AG04450 (cell line): Measurements from ENCODE around the gene KCNG3. TPM values are rescaled to one million over a fixed set of nuclear protein-coding genes. Genes with fewer than 3 reads are reported as not detected.

Source experiments
- CTCF ChIA-PET: fragments of 300-600, 350-600 bp; formaldehyde crosslinking; extraction: SDS; loops from one replicate; lab custom pipeline; 2022; ENCODE audit warnings: antibody characterized with exemption, inconsistent platforms; lab: Charles Lee
- POLR2A ChIA-PET: fragments of 350-600 bp; formaldehyde crosslinking; extraction: SDS; loops from one replicate; lab custom pipeline; 2021; ENCODE audit warnings: antibody characterized with exemption, inconsistent platforms; lab: Yijun Ruan, JAX
- DNase-seq: peaks from one replicate; pipeline ENCODE4 v3.0.0-alpha.2; 2011; ENCODE audit warnings: low read depth, low spot score
- H3K27ac ChIP-seq: one replicate; pipeline ENCODE4 v1.5.1; 2012; ENCODE audit warnings: low read depth, low read length, control low read depth
- H3K27me3 ChIP-seq: one replicate; pipeline ENCODE4 v1.6.0; 2012; ENCODE audit warnings: low read length; ENCODE audit not compliant: control insufficient read depth, insufficient read depth
- H3K4me3 ChIP-seq: 2 replicates; pipeline ENCODE4 v1.5.1; 2011; ENCODE audit warnings: mild to moderate bottlenecking, low read depth, low read length, control low read depth
- H3K9me3 ChIP-seq: 2 replicates; pipeline ENCODE4 v1.5.1; 2012; ENCODE audit warnings: low read length; ENCODE audit not compliant: control insufficient read depth, insufficient read depth
- polyA plus RNA-seq: library from polyadenylated mRNA; depleted of rRNA; stranded (reverse); fragments of >200 nt; gene quantifications from 2 replicates; pipeline ENCODE4 v1.2.3, GENCODE V29; 2011
- TF ChIP-seq, protein P1 (sequence below): IDR thresholded peaks from 2 replicates; pipeline ENCODE4 v1.5.1; 2011; ENCODE audit warnings: low read depth, low read length, control low read depth, inconsistent platforms

The KCNG3 gene
- polyA plus RNA-seq, 1 experiment = not detected

DNA sequence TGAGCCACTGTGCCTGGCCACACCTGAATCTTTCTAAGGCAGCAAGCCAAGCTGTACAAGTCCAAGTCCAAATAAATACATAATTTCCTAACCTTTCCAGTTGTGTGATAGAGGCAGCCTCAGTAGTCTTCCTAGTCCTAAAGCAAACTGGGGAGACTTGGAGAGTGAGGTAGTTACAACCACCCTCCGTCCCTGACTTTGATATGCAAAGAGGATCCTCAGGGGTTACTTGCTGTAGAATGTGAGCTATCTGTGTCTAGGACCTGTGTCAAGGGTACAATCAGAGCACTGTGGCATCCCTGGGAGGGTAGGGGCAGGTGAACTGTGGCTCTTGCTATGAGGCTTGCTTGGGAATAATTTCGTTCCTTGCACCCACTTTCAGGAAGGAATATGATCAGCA is 28.3 kb upstream of the KCNG3 start:
- no peak for DNase-seq
- no peaks in the 10 kb centered on the region for H3K27me3 ChIP-seq

DNA sequence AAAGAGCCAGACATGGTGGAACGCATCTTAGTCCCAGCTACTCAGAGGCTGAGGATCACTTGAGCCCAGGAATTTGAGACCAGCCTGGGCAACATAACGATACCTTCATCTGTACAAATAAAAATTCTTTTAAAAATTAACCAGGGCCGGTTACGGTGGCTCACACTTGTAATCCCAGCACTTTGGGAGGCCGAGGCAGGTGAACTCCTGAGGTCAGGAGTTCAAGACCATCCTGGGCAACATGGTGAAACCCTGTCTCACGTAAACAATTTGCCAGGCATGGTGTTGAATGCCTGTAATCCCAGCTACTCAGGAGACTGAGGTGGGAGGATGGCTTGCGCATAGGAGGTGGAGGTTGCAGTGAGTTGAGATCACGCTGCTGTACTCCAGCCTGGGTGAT is 25.8 kb upstream of the KCNG3 start:
- no peak overlapping the region for H3K27ac ChIP-seq
- ChIA-PET POLR2A (no interaction called here), CTCF (no interaction called here)
- TF ChIP-seq, protein P1, sequence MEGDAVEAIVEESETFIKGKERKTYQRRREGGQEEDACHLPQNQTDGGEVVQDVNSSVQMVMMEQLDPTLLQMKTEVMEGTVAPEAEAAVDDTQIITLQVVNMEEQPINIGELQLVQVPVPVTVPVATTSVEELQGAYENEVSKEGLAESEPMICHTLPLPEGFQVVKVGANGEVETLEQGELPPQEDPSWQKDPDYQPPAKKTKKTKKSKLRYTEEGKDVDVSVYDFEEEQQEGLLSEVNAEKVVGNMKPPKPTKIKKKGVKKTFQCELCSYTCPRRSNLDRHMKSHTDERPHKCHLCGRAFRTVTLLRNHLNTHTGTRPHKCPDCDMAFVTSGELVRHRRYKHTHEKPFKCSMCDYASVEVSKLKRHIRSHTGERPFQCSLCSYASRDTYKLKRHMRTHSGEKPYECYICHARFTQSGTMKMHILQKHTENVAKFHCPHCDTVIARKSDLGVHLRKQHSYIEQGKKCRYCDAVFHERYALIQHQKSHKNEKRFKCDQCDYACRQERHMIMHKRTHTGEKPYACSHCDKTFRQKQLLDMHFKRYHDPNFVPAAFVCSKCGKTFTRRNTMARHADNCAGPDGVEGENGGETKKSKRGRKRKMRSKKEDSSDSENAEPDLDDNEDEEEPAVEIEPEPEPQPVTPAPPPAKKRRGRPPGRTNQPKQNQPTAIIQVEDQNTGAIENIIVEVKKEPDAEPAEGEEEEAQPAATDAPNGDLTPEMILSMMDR = no peak
- H3K27me3 ChIP-seq = no peaks in the 10 kb centered on the region
- no peak overlapping the region for H3K4me3 ChIP-seq
- DNase-seq = no peak
- no peaks in the 10 kb centered on the region for H3K9me3 ChIP-seq

More for the DNA sequence above, 28.3 kb upstream of the KCNG3 start:
- Histone ChIP-seq H3K9me3 (no peaks in the 10 kb centered on the region), H3K27ac (no peak overlapping the region), H3K4me3 (no peak overlapping the region)
- ChIA-PET CTCF (no interaction called here), POLR2A (no interaction called here)
- TF ChIP-seq, protein P1 = no peak

- DNase-seq = no peak
- no peaks in the 10 kb centered on the region for H3K27me3 ChIP-seq
- H3K4me3 ChIP-seq = no peak overlapping the region
- TF ChIP-seq, protein P1 = no peak
- POLR2A ChIA-PET = interaction anchor here (0.6 kb wide), 1 partner anchor 122 kb away, joined by 5 read pairs; no protein-coding TSS in a partner anchor
- no peak overlapping the region for H3K27ac ChIP-seq
- CTCF ChIA-PET = interaction anchor here (0.8 to 1.2 kb wide), 2 partner anchors 21 to 293 kb away, joined by 3 read pairs; no protein-coding TSS in a partner anchor
- H3K9me3 ChIP-seq = no peaks in the 10 kb centered on the region
These were observed 22.7 kb upstream of the KCNG3 start for GRCh38 chr2:42516418-42516901.

DNA sequence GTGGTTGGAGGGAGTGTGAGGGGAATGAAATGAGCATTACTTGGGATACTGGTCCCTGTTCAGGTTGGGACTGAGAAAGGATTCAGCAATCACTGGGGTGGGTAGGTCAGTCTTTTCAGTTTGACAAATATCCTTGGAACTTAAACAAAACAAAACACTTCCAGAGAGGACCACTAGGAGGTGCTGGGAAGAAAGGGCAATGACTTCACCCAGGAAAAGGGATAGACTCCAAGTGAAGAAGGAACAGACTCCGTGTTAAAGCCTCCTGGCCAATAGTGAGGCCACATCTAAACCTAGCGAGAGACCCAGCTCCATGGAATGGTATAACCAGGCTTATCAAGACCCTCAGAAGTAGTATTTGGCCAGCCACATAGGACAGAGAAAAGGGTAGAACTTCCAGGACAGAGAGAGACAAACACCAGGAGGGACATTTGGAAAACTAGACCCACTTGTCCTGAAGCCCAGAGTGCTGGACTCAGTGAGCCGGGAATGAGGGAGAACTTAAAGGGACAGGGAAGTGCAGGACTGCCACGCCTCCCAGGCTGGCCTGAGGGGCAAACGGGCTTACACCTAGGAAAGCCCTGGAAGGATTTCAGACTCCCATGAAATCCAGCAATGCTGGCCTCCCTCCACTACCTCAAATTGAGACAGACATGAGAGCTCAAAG is 19.6 kb upstream of the KCNG3 start:
- POLR2A ChIA-PET = no interaction called here
- peak; percentile 20 for DNase-seq
- Histone ChIP-seq H3K27ac (no peak overlapping the region), H3K4me3 (no peak overlapping the region), H3K9me3 (no peaks in the 10 kb centered on the region), H3K27me3 (no peaks in the 10 kb centered on the region)
- TF ChIP-seq, protein P1 = peak; percentile 76
- CTCF ChIA-PET = interaction anchor here (0.5 to 2.9 kb wide), 8 partner anchors 11 to 150 kb away, joined by 3 to 25 read pairs (median 4); no protein-coding TSS in a partner anchor

DNA sequence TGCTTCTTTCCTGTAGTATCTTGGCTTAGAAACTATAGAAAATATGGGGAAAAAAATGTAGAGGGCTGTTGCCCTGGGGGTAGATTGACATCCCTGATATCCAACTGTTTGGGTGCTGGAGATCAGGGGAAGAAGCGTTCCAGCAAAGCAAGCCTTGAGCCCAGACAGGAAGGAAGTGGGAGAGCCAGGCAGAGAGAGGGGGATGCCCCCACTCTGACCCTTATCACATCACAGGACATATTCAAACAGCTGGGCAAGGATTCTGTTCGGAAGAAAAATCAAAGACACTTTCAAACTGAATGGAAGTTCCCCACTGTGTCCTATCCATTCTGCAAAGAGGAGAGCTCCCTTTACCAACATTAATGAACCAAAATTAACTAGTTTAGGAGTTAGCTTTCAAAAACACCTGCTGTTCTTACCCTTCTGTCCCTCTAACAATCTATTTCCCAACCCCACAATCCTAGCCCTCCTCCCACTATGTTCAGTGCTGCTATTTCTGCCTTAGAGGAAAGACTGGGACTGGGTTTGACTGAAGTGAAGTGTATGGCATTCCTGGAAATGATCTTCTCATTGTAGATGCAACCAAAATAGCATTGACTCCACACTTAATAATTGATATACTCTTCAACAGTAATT is 16.9 kb upstream of the KCNG3 start:
- no peaks in the 10 kb centered on the region for H3K27me3 ChIP-seq
- CTCF ChIA-PET = interaction anchor here (1.8 kb wide), 1 partner anchor 152 kb away, joined by 5 read pairs; no protein-coding TSS in a partner anchor
- H3K27ac ChIP-seq = no peak overlapping the region
- POLR2A ChIA-PET = interaction anchor here (0.7 kb wide), 1 partner anchor 669 kb away, joined by 3 read pairs; no protein-coding TSS in a partner anchor
- TF ChIP-seq, protein P1 = no peak
- no peak for DNase-seq
- H3K9me3 ChIP-seq = no peaks in the 10 kb centered on the region
- H3K4me3 ChIP-seq = no peak overlapping the region
